ENCODE measurements around the gene NPC2.

GRCh38 chr14:74506411-74506851 lies 13.3 kb upstream of the NPC2 start:
- TF ChIP-seq TAF1 (IDR thresholded peaks at IDR 0.05; ENCODE audit: borderline replicate concordance, insufficient read depth, low read length): no peak
- TF ChIP-seq, protein P1, sequence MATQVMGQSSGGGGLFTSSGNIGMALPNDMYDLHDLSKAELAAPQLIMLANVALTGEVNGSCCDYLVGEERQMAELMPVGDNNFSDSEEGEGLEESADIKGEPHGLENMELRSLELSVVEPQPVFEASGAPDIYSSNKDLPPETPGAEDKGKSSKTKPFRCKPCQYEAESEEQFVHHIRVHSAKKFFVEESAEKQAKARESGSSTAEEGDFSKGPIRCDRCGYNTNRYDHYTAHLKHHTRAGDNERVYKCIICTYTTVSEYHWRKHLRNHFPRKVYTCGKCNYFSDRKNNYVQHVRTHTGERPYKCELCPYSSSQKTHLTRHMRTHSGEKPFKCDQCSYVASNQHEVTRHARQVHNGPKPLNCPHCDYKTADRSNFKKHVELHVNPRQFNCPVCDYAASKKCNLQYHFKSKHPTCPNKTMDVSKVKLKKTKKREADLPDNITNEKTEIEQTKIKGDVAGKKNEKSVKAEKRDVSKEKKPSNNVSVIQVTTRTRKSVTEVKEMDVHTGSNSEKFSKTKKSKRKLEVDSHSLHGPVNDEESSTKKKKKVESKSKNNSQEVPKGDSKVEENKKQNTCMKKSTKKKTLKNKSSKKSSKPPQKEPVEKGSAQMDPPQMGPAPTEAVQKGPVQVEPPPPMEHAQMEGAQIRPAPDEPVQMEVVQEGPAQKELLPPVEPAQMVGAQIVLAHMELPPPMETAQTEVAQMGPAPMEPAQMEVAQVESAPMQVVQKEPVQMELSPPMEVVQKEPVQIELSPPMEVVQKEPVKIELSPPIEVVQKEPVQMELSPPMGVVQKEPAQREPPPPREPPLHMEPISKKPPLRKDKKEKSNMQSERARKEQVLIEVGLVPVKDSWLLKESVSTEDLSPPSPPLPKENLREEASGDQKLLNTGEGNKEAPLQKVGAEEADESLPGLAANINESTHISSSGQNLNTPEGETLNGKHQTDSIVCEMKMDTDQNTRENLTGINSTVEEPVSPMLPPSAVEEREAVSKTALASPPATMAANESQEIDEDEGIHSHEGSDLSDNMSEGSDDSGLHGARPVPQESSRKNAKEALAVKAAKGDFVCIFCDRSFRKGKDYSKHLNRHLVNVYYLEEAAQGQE (IDR thresholded peaks at IDR 0.05; ENCODE audit: insufficient read depth in 1 of 2, low read depth in 2 of 2, low read length in 2 of 2): no peak
- TF ChIP-seq SIN3A (IDR thresholded peaks at IDR 0.05; ENCODE audit: borderline replicate concordance, insufficient read depth, low read length): no peak
